NOMO-1 treated with dmso at 0.1 percent for 144 hours (cell line): Measurements from ENCODE around the gene SMARCA2.

ENCODE experiments used
- DNase-seq: peaks from one replicate; lab custom pipeline; 2025; ENCODE audit not compliant: unreplicated experiment; lab: John Stamatoyannopoulos, UW

Gene SMARCA2

DNA sequence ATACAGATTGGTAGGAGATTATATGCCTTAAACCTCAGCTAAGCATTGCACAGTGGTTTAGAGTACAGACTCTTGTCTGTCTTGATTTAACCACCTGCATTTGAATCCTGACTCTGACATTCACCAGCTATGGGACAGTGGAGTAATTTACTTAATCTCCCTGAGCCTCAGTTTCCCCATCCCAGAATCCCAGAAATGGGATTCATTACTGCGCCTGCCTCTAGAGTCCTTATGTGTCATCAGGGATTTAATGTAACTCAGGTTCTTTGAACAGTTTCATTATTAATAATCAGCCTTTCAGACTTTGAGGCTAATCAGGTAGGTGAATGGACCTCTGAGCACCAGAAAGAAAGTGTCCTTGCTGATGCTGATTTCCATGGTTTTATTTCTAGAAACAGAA lies 149.1 kb downstream of the SMARCA2 start:
- no peak for DNase-seq

DNA sequence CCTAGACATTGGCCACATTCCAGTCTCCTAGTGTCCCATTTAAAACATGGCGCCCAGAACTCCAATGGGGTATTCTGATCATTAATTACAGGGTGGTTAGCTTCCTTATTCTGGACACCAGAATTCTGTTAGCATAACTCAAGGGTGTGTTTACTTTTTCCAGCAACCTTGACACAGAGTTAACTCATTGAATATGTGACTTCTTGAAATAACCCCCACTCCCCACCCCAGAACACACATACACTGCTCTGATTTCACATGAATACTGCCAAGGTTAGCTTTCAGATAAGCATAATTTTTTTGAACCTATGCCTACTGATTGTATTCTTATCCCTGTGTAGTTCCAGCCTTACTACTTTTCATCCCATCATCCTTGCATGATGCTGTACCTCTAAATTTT lies 151.1 kb downstream of the SMARCA2 start:
- no peak for DNase-seq

DNA sequence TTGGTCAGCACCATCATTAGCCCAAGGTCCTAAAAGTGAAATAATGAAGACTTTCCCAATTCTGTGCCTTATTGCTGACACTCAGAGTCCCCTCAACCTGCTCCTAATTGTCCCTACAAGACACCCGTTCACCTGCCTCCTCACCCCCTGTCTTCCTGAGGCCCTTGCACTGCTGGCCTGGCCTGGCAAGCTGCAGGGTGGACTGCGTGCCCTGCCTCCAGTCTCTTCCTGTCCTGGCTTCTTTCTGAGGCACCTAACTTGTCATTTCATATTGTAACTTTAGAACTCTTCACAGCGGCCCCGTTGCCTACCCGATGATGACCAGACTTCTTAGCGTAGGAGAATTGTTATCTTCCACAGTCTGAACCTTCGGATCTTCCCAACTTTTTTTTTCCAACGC lies 153.9 kb downstream of the SMARCA2 start:
- DNase-seq, result no peak

DNA sequence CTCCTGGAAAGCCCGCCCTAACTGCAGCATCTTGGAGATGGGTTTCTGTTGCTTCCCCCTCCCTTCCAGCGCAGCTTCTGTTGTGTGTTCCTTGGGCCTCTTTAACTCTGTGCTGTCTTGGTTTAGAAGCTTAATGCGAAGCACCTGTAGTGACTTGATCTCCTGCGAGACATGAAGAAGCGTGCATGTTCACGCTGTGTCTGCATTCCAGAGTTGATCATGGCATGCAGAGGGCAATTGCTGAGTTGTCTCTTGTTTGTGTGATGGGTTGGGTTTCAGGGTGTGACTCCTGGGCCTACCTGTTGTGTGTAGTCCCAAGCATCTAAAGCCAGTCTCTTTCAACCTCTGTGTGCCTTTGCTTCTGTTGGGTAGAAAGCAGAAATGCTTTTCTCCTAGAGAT lies 155.6 kb downstream of the SMARCA2 start:
- no peak for DNase-seq

DNA sequence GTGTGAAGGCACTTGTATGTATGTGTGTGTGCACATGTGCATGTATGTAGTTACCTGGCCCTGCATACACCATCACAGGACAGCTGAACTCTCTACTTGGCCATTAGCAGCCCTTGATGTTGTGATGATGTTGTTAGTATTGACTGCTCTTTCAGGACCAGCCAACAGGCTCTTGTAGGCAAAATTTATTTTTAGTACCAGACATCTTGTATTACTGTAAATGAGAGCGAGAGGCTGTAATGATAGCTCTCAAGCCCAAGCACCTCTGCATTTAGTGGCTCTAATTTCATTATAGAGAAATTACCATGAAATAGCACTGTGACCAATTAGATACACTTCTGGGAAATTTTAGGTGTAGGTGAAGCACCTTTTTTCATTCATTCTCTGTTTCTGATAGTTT lies 158.0 kb downstream of the SMARCA2 start:
- DNase-seq, result no peak

DNA sequence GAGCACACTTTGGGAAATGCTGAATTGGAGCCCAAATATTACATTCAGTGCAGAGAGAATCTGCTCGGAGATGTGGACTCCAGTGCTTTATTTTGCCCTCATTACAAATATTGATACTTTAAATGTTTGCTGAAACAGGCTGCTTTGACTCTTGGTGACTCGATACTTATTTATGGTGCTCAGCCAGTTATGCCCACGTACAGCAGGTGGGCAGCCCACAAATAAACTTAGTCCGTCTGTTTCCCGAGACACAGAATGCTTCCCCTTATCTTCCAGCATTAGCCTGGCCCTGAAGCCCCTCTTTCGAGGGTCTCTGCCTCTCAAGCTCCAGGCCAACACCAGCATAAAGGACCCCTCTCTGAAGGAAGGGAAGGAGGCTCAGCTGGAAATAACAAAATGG lies 158.7 kb downstream of the SMARCA2 start:
- no peak for DNase-seq

DNA sequence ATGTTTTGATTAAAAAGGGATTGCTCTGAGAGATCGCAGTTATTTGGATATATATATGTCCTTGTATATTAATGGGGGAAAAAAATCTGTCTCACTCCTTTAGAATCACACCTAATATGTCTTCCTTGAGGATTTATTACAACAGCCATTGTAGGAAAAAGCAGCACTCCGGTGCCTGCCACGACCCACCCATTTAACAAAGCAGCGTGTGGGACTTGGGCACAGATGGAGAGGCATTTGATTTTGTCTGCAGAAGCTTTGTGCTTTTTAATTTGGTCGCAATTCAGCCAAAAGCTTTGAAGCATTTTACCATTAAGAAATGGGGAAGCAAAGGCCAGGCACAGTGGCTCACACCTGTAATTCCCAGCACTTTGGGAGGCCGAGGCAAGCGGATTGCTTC lies 159.2 kb downstream of the SMARCA2 start:
- no peak for DNase-seq

DNA sequence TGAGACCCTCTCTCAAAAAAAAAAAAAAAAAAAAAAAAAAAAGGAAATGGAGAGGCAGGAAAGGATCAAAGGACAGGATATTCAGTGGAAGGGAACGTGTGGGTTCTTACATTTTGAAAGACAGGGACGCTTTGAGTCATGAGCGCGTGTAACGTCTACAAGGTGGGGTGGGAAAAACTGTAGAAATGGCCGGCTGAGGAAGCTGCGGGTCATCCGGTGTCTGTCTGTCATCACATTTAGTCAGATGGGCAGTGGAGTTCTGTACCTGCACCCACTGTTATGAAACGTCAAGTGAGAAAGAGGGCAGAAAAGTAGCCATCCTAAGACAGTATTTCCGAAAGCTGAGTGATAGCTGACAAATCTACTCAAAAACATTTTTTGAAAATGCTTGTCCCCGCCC lies 159.8 kb downstream of the SMARCA2 start:
- no peak for DNase-seq

DNA sequence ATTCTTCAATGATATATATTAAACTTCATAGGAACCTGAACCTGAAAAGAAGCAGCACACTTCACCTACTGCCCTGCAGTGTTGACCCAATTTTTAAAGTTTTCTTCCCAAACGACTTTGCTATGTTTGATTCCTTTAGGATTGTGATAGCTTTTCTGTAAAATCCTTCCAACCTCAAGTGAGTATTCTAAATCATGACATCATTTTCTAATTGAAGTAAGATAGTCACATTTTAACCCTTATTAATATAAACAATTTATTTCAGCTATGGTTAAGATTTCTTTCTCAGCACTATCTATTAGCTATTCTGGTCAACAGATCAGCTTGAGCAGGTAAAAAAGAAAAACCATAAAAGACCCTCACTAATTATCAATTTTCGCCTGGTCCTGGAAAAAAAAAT lies 162.0 kb downstream of the SMARCA2 start:
- DNase-seq, result no peak

DNA sequence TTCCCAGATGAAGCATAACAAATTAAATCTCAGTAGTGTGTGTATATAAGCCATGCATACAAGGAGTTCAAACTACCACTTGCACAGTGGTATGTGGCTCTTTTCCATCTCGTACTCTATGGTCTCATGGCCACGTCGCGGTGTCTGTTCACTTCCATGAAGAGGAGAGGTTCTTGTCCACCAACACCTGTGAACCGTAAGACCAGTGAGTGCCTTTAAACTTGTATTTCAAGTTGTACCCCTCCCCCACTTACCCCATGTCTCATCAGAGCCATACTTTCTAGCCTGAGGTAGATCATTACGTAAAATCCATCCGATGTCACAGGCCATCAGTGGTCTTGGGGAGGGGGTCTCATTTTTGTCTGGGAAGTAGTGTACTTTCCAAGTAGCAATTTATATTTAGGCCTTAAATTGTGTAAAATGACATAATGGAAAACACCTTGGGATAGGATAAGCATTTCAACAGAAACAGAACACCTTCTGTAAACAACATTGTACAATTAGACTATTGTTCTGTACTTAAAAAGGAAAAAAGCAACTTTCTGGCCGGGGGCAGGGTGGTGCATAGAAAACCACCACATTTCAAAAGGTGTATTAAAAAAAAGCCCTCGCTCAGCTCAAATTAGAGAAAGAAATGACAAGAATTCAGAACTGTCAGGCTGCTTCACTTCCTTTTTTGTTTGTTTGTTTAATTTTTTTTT lies 163.0 kb downstream of the SMARCA2 start:
- DNase-seq, result no peak

DNA sequence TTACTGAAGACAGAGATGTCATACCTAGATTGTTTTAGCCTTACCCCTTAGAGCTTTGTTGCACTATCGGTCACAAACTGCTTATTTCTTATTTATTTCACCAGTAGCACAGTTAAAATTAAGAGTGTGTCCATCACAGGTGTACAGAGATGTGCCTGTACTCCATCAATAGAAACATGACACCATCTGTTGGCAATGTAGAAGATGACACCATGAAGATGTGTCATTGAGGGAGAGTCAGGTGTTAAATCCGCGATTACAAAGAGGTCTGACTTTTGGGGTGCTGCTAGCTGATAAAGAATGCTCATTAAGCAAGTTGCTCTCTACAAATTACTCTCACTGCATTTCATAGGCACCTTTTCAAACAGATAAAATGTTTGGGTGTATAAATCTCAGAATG lies 164.4 kb downstream of the SMARCA2 start:
- no peak for DNase-seq

DNA sequence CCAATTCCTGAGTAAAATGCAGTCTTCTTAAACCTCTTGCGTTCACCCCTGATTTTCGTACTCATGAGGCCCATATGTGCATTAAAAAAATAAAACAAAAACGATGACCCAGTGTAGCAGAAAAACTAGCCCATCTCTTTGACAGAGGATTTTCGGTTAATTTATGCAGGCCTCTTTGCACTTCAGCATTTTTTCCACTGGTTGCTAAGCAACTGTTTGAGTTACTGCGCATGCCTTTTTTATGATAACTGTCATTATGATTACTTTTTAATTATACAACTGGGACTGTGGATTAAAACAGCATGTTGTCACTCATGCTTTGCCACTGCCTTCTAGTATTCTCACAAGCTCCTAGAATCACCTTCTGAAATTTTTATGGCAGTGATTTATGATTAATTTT lies 165.0 kb downstream of the SMARCA2 start:
- DNase-seq, result no peak

DNA sequence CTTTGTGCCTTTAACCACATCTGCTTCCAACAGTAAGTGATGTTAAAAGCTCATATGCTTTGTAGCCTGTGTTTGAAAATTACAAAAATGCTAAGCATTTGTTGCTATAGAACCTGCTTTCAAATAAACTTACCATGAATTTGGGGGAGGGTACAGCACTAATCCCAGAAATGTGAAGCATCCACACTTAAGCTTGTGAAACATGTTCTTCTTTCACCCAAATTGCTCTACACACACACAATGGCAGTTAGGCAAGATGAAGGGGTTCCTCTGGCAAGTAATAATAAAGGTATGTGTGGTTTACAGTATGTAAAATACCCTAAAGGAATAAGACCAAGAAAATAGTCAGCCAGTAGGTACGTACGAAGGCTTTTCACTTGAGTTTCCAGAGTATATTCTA lies 165.6 kb downstream of the SMARCA2 start:
- DNase-seq, result no peak

DNA sequence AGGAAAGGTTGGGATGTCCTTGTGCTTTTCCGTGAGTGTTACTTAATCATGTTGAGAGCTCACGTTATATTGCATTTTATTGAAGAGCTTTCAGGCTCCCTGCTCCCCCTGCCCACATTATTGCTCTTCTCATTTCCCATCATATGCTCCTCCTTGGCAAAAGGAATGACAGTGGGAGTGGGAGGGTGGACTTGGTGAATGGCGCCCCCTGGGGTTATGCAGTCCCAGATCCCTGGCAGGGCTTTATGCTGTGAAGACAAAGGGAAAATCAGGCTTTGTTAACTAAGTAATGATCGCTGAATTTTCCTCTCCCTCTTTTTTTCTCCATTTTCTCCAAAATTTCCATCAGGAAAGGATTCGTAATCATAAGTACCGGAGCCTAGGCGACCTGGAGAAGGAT lies 166.6 kb downstream of the SMARCA2 start:
- DNase-seq, result no peak

DNA sequence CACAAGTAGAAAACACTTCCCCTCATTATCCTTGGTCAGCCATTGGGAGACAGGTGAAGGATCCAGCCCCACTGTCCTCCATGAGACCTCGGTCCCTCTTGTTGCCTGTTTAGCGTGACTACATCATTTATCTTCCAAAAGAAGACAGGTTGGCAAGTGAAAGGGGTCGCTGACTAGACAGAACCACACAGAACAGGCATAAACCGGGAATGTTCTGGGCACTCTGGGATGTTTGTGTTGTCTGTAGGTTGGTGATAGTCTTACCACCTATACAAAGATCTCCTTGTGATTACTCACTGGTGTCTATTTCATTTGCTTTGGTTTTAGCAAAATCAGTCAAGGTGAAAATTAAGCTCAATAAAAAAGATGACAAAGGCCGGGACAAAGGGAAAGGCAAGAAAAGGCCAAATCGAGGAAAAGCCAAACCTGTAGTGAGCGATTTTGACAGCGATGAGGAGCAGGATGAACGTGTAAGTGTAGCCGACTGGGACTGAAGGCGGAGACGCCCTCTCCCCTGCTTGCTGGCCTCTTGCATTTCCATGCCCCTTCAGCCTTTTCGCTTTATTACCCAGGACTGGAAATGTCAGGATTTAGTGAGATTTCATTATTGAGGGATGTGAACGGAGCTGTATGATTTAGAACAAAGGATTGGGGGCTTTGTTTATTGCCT lies 175.9 kb downstream of the SMARCA2 start:
- no peak for DNase-seq

DNA sequence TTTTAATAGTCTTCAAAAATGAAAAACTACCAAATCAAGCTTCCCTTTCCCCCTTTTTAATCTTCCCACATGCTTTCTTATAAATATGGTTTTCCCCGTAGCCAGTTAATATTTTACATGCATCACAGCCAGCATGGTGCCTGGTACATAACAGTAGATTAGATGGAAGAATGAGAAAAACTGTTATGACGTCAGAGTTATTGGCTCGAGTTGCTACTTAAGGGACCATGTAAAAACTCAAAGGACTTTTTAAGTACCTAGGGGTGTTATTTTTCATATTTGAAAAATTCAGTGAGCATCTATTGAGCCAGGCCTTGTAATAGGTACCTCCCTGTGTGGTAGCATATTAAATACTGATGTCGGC lies 176.4 kb downstream of the SMARCA2 start:
- DNase-seq, result no peak

DNA sequence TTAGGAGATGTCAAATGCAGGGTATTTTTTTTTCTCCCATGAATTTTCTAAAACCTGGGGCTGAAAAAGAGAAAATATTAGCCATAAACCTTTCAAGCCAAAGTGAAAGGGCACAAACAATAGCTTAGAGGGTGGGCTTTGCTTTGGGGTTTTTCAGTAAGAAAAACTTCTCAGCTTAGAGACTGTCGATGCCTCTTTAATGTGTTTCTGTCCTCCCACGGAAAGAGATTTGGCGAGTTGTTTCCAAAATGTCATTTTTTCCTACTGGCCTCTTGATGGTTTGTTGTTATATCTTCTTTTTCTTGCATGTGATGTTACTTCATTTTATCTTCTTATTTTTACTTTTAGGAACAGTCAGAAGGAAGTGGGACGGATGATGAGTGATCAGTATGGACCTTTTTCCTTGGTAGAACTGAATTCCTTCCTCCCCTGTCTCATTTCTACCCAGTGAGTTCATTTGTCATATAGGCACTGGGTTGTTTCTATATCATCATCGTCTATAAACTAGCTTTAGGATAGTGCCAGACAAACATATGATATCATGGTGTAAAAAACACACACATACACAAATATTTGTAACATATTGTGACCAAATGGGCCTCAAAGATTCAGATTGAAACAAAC lies 177.3 kb downstream of the SMARCA2 start:
- no peak for DNase-seq

DNA sequence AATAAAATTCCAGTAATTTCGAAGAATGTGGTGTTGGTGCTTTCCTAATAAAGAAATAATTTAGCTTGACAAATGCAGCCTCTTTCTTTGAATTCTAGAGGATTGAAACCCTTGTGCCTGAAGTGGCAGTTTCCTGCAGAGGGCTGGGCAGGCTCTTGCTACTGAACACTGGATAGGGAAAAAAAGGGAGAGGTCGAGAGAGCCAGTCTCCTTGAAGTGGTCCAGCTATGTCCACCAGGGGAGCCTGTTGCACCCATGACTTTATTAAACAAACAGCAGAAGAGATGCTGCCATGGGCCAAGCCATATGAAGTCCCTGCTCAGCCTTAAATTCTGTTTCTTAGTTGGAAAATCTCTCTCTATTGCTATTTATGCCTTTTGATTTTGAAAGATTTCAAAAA lies 178.4 kb downstream of the SMARCA2 start:
- DNase-seq, result no peak

DNA sequence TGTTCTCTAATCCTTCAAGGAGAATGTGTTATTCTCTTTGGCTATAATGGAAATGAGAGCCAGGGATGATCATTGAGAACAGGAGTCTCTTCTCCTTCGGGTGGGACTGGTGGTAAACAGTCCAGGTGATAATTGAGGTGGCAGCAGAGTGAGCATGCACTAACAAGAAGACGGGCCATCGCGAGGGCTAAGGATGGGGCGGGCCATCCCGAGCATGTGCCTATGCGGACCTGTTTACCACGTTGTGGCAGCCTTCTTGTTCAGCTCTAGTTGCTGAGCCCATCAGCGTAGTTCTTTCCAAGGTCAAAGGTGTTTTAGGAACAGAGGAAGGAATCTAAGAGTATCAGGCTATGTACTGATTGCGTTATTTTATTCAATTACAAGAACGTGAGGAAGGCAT lies 180.1 kb downstream of the SMARCA2 start:
- DNase-seq, result no peak

DNA sequence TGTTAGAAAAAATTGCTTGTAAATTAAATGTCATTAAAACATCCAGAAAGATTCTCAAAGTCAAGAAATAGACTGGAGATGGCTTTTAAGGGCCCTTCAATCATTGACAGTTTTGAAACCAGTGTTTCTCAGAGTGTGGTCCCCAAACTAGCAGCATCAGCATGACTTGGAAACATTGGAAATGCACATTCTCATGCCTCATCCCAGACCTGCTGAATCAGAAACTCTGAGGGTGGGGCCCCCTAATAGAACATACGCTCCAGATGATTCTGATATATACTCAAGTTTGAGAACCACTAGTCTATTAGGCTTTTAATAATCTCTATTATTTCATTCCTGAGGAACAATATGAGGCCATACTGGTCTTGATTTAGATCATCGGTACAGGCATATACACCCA lies 181.6 kb downstream of the SMARCA2 start:
- no peak for DNase-seq

DNA sequence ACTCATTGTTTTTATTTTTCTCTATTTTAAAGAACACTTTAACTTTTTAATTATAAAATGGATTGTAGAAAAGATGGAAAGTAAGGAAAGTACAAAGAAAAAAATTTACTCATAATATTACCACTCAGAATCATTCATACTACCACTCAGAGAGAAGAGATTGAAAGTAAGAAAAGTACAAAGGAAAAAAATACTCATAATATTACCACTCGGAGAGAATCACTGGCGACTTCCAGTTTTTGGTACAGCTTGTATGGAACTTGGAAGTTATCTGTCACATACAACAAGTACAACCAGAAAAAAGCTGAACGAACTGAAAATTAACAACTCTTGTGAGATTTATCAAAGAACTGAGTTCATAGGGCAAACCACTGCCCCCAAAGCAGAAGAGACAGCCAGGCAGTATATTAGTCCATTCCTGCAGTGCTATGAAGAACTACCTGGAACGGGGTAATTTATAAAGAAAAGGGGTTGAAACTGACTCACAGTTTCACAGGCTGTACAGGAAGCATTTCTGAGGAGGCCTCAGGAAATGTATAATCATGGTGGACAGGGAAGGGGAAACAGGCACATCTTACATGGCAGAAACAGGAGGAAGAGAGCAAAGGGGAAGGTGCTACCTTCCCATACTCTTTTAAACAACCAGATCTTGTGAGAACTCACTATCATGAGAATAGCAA lies 183.9 kb downstream of the SMARCA2 start:
- no peak for DNase-seq
